ENCODE measurements around the gene MED8. TPM values are rescaled to one million over a fixed set of nuclear protein-coding genes. Genes with fewer than 3 reads are reported as not detected.

MED8 gene
- total and polyA plus RNA-seq, 10 of the 15 experiments (the other 5 are each of a cell fraction or from before 2014, with no cell fraction given) = 20.2 to 61.7 (median 39.5) TPM

DNA sequence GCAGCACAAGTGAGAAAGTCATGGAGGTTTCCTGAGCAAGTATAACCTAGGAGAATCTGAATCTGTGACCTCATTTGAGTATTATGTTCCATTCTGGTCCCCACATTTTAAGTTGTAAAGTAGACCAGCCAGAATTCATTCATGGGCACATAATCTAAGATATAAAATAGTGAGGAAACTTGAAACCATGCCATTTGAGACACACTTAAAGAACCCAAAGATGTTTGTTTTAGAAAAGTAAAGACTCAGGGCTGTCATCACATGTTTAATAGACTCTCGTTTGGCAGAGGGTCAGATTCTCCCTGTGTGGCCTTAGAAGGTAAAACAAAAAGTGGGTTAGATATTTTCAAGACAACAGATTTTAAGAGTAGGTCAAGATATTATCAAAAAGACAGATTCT lies 6.5 kb upstream of the MED8 start:
- Histone ChIP-seq H3K4me3 (no peak overlapping the region), H3K9me3 (replicated peaks; ENCODE audit: control insufficient read depth, insufficient read depth, low read length) (no peaks in the 10 kb centered on the region), H4K20me1 (ENCODE audit: control insufficient read depth, insufficient read depth) (no peaks in the 10 kb centered on the region), H2AFZ (ENCODE audit: control insufficient read depth, low read depth, low read length) (no peak overlapping the region), H3K27me3 (replicated peaks in 1 of 2; ENCODE audit: control insufficient read depth in 2 of 2, insufficient read depth in 2 of 2, low read length in 1 of 2) (no peaks in the 10 kb centered on the region), H3K4me2 (ENCODE audit: control insufficient read depth, insufficient read depth) (no peak overlapping the region), H3K9ac (ENCODE audit: control insufficient read depth, insufficient read depth, low read length) (no peak overlapping the region), H3K79me2 (ENCODE audit: control insufficient read depth, insufficient read depth, low read length) (peaks cover 4% of the 10 kb centered on the region), H3K36me3 (ENCODE audit: control insufficient read depth in 2 of 2, insufficient read depth in 2 of 2, low read length in 1 of 2) (peaks cover 0 to 5% of the 10 kb centered on the region in 2 experiments; a peak in 1 of 4 replicates), H3K27ac (ENCODE audit: control insufficient read depth, insufficient read depth) (no peak overlapping the region), H3K4me1 (ENCODE audit: control insufficient read depth, insufficient read depth, low read length) (peaks cover 2% of the 10 kb centered on the region; the same call in 1 of the 2 replicates)
- DNase-seq (ENCODE audit: low read depth, low spot score) (no peak), ATAC-seq (no peak), FAIRE-seq (no peak)
- BruUV-seq (replicated peaks) = no TSS peak
- ChIA-PET POLR2A (no interaction called here), CTCF (no interaction called here), RAD21 (ENCODE audit: unreplicated experiment) (no interaction called here), SMC1A (ENCODE audit: uncharacterized antibody, unreplicated experiment) (no interaction called here)
- intact Hi-C loops (cut with micrococcal nuclease; ENCODE audit: unreplicated experiment) (no loop called here), in situ Hi-C loops (cut with MboI) (no loop called here)
- WGBS (ENCODE audit: insufficient coverage, insufficient replicate concordance, low lambda C conversion rate, missing lambda C conversion rate) = 86% methylated on average over 1 of the region's 1 CpG
- no peak for TF ChIP-seq MTA2 (IDR thresholded peaks at IDR 0.05; ENCODE audit: low read depth)
- no peak for TF ChIP-seq KDM1A (IDR thresholded peaks at IDR 0.05; ENCODE audit: borderline replicate concordance)
- no peak for TF ChIP-seq KAT2A (conservative IDR thresholded peaks at IDR 0.05; ENCODE audit: control insufficient read depth, low read depth, low read length)
- TF ChIP-seq EP300 (IDR thresholded peaks at IDR 0.05; ENCODE audit: borderline replicate concordance in 1 of 2, control insufficient read depth in 1 of 2, low read depth in 2 of 2, low read length in 2 of 2) = no peak
- TF ChIP-seq, protein P1, sequence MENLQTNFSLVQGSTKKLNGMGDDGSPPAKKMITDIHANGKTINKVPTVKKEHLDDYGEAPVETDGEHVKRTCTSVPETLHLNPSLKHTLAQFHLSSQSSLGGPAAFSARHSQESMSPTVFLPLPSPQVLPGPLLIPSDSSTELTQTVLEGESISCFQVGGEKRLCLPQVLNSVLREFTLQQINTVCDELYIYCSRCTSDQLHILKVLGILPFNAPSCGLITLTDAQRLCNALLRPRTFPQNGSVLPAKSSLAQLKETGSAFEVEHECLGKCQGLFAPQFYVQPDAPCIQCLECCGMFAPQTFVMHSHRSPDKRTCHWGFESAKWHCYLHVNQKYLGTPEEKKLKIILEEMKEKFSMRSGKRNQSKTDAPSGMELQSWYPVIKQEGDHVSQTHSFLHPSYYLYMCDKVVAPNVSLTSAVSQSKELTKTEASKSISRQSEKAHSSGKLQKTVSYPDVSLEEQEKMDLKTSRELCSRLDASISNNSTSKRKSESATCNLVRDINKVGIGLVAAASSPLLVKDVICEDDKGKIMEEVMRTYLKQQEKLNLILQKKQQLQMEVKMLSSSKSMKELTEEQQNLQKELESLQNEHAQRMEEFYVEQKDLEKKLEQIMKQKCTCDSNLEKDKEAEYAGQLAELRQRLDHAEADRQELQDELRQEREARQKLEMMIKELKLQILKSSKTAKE (IDR thresholded peaks at IDR 0.05; ENCODE audit: low read depth, poor library complexity, severe bottlenecking) = no peak
- no peak for TF ChIP-seq CBX5 (IDR thresholded peaks at IDR 0.05; ENCODE audit: low read depth)
- no peak for TF ChIP-seq CHD4 (IDR thresholded peaks at IDR 0.05)
- no peak for TF ChIP-seq ZBED1 (IDR thresholded peaks at IDR 0.05; ENCODE audit: borderline replicate concordance)
- TF ChIP-seq TCF7 (IDR thresholded peaks at IDR 0.05; ENCODE audit: borderline replicate concordance) = no peak
- no peak for TF ChIP-seq LARP7 (IDR thresholded peaks at IDR 0.05)
- TF ChIP-seq NFYB (IDR thresholded peaks at IDR 0.05; ENCODE audit: insufficient read depth, low read depth, low read length) = no peak
- TF ChIP-seq SMARCA5 (IDR thresholded peaks at IDR 0.05) = no peak
- TF ChIP-seq BHLHE40 (IDR thresholded peaks at IDR 0.05; ENCODE audit: borderline replicate concordance in 1 of 2, low read depth in 2 of 2, low read length in 1 of 2) = no peak
- no peak for TF ChIP-seq STAT1 (conservative IDR thresholded peaks at IDR 0.05)
- TF ChIP-seq NR2F1 (conservative IDR thresholded peaks at IDR 0.05) = no peak
- no peak for TF ChIP-seq POU2F2 (IDR thresholded peaks at IDR 0.05; ENCODE audit: borderline replicate concordance, low read depth, low read length)
- no peak for TF ChIP-seq ZBTB33 (IDR thresholded peaks at IDR 0.05)
- no peak for TF ChIP-seq MYC (IDR thresholded peaks at IDR 0.05; ENCODE audit: insufficient read depth, insufficient read length, insufficient replicate concordance, low read length, severe bottlenecking)
